Subcutaneous abdominal adipose tissue (tissue), 5 donors: ENCODE measurements around the gene PRTN3.
"Not testable (repeated sequence)": the region's sequence is repeated elsewhere in the genome, so short reads cannot be mapped to it uniquely, and the experiment has no call there.

Source experiments
- H3K27ac ChIP-seq: one replicate; pipeline ENCODE4 v1.7.0; 2013; ENCODE audit warnings: low read depth, mild to moderate bottlenecking, inconsistent platforms, low read length, moderate library complexity
- H3K27me3 ChIP-seq, 5 donors: one replicate each; pipeline ENCODE4 v1.7.0; 2013; ENCODE audit warnings: low read length in 5 of 5, inconsistent platforms in 1 of 5; ENCODE audit not compliant: control insufficient read depth in 5 of 5, insufficient read depth in 4 of 5
- H3K36me3 ChIP-seq, 5 donors: one replicate each; pipeline ENCODE4 v1.7.0; 2013; ENCODE audit warnings: low read length in 5 of 5; ENCODE audit not compliant: control insufficient read depth in 5 of 5, insufficient read depth in 5 of 5
- H3K4me1 ChIP-seq, 5 donors: one replicate each; pipeline ENCODE4 v1.7.0; 2013; ENCODE audit warnings: low read length in 5 of 5, mild to moderate bottlenecking in 3 of 5, moderate library complexity in 1 of 5; ENCODE audit not compliant: control insufficient read depth in 5 of 5, insufficient read depth in 5 of 5
- H3K4me3 ChIP-seq, 5 donors: one replicate each; pipeline ENCODE4 v1.7.0; 2013; ENCODE audit warnings: low read length in 5 of 5, low read depth in 1 of 5
- H3K9ac ChIP-seq, 5 donors: one replicate each; pipeline ENCODE4 v1.7.0; 2013; ENCODE audit warnings: low read length in 5 of 5, mild to moderate bottlenecking in 4 of 5, moderate library complexity in 3 of 5
- H3K9me3 ChIP-seq, 5 donors: one replicate each; pipeline ENCODE4 v1.7.0; 2013; ENCODE audit warnings: low read length in 5 of 5; ENCODE audit not compliant: control insufficient read depth in 5 of 5
- donor health status: healthy.
- donor health status: healthy.
- donor health status: healthy.
- donor health status: healthy.
- donor health status: healthy.

Gene PRTN3

DNA sequence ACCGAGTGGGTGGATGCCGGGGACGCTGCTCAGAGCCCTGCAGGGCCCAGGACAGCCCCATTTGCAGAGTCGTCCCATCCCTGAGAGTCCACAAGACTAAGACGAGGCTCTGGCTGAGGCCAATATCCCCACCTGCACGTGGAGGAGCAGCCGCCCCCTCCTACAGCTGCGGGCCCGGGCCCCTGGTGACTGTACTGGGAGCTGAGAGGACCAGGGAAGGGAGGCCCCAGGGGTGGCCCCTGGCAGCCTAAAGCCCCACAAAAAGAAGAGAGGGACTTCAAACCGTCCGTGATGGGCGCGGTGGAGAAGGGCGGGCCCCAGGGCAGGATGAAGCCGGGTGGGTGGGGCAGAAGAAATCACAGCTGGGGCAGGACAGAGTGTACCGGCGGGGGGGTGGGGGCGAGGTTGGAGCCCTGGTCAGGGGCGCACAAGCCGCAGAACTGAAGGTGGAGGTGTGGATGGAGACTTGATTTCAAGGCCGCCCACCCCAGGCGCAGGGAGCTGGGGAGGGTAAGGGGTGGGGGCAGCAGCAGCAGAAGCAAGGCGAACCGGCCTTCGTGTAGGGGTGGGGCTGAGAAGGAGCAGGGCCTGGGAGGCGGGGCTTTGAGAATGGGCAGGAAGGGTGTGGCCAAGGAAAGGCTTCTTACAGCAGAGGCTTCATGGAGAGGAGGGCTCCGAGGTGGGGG, 31.6 kb downstream of the PRTN3 start:
- no peak overlapping the region for H3K9ac ChIP-seq
- H3K9me3 ChIP-seq = no peaks in the 10 kb centered on the region
- no peak overlapping the region for H3K27ac ChIP-seq
- H3K27me3 ChIP-seq = no peaks in the 10 kb centered on the region
- peaks cover 0 to 65% (median 60%) of the 10 kb centered on the region in 5 donors for H3K36me3 ChIP-seq
- H3K4me1 ChIP-seq = peaks cover 2 to 28% (median 19%) of the 10 kb centered on the region in 5 donors
- H3K4me3 ChIP-seq = no peak overlapping the region

DNA sequence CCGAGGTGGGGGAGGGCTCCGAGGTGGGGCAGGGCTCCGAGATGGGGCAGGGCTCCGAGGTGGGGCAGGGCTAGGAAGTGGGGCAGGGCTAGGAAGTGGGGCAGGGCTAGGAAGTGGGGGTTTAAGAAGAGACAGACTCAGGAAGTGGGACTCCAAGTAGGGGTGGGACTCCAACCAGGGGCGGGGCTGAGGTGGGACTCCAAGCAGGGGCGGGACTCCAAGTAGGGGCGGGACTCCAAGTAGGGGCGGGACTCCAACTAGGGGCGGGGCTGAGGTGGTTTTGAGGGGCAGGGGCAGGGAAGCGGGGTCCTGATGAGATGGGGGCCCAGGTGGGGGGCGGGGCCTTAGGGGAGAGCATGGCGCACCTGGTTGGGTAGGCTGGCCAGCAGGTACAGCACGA, 32.3 kb downstream of the PRTN3 start:
- Histone ChIP-seq H3K4me1 (peaks cover 2 to 28% (median 18%) of the 10 kb centered on the region in 5 donors), H3K36me3 (peaks cover 0 to 58% (median 54%) of the 10 kb centered on the region in 5 donors), H3K9ac (no peak overlapping the region), H3K4me3 (no peak overlapping the region), H3K27me3 (no peaks in the 10 kb centered on the region), H3K27ac (no peak overlapping the region), H3K9me3 (no peaks in the 10 kb centered on the region)

DNA sequence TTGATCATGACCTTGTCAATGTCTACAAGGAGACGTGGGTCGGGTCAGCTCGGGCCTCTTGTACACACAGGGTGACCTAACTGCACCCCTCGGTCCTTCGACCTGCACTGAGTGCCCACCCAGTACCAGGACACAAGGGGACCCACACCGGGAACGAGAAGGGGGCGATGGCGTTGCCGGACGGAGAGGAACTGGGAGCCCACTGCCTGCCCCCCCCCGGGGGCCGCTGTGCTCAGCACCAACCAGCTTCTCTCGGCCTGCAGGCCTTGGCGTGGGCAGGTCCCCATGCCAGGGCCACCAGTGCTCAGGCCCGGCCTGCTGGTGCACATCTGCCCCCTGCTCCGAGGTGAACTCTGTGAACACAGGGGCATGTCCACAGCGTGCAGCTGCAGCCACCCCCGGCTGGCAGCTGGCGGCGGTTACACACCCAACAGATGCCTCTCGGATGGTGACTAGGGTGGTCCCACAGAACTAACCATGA, 32.8 kb downstream of the PRTN3 start:
- H3K9me3 ChIP-seq = no peaks in the 10 kb centered on the region
- no peak overlapping the region for H3K27ac ChIP-seq
- H3K4me1 ChIP-seq = peaks cover 2 to 24% (median 16%) of the 10 kb centered on the region in 5 donors
- H3K27me3 ChIP-seq = no peaks in the 10 kb centered on the region
- no peak overlapping the region for H3K4me3 ChIP-seq
- peaks cover 0 to 53% (median 49%) of the 10 kb centered on the region in 5 donors for H3K36me3 ChIP-seq
- H3K9ac ChIP-seq = no peak overlapping the region

- Histone ChIP-seq H3K27ac (no peak overlapping the region), H3K4me3 (no peak overlapping the region), H3K9me3 (no peaks in the 10 kb centered on the region), H3K9ac (no peak overlapping the region), H3K27me3 (no peaks in the 10 kb centered on the region), H3K36me3 (peaks cover 0 to 64% (median 48%) of the 10 kb centered on the region in 5 donors), H3K4me1 (peaks cover 0 to 11% (median 6%) of the 10 kb centered on the region in 5 donors)
Measured at GRCh38 chr19:875265-875879, 34.6 kb downstream of the PRTN3 start.

DNA sequence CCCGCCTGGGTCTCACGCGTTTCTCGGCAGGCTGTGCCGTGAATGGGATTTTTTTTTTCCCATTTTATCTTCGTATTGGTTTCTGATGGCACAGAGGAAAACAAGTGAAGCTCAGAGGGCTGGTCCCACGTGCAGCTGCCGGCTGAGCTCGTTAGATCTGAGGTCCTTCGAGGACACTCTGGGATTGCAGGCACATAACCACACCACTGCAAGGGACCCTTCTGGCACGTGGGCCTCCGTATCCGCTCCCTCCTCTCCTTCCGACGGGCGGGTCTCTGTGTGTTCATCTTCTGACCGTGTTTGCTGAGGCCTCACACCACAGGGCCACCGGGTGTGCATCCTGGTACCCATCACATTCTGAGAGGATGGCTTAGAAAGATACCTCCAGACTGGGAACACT, 35.3 kb downstream of the PRTN3 start:
- H3K9me3 ChIP-seq = no peaks in the 10 kb centered on the region
- H3K27me3 ChIP-seq = no peaks in the 10 kb centered on the region
- peaks cover 0 to 9% (median 5%) of the 10 kb centered on the region in 5 donors for H3K4me1 ChIP-seq
- no peak overlapping the region for H3K4me3 ChIP-seq
- H3K9ac ChIP-seq = no peak overlapping the region
- peaks cover 0 to 62% (median 45%) of the 10 kb centered on the region in 5 donors for H3K36me3 ChIP-seq
- no peak overlapping the region for H3K27ac ChIP-seq

GRCh38 chr19:876780-877314, 36.0 kb downstream of the PRTN3 start:
- H3K4me1 ChIP-seq = peaks cover 0 to 7% (median 3%) of the 10 kb centered on the region in 5 donors
- H3K9ac ChIP-seq = no peak overlapping the region
- no peaks in the 10 kb centered on the region for H3K27me3 ChIP-seq
- no peak overlapping the region for H3K27ac ChIP-seq
- no peaks in the 10 kb centered on the region for H3K9me3 ChIP-seq
- H3K4me3 ChIP-seq = no peak overlapping the region
- peaks cover 0 to 66% (median 52%) of the 10 kb centered on the region in 5 donors for H3K36me3 ChIP-seq

DNA sequence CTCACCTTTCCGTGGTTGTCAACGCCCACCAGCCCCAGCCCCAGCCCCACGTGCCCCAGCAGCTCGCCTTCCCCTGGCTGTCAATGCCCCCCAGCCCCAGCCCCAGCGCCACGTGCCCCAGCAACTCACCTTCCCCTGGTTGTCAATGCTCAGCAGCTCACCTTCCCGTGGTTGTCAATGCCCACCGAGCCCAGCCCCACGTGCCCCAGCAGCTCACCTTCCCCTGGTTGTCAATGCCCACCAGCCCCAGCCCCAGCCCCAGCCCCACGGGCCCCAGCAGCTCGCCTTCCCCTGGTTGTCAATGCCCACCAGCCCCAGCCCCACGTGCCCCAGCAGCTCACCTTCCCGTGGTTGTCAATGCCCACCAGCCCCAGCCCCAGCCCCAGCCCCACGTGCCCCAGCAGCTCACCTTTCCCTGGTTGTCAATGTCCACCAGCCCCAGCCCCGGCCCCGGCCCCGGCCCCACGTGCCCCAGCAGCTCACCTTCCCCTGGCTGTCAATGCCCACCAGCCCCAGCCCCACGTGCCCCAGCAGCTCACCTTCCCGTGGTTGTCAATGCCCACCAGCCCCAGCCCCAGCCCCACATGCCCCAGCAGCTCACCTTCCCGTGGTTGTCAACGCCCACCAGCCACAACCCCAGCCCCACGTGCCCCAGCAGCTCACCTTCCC, 37.3 kb downstream of the PRTN3 start:
- not testable (repeated sequence) for H3K27me3 ChIP-seq, H3K9ac ChIP-seq, H3K9me3 ChIP-seq, H3K27ac ChIP-seq, H3K4me3 ChIP-seq, H3K4me1 ChIP-seq
- H3K36me3 ChIP-seq = peaks cover 0 to 79% (median 64%) of the 10 kb centered on the region in 5 donors

- H3K9me3 ChIP-seq, H3K9ac ChIP-seq, H3K4me3 ChIP-seq, H3K27me3 ChIP-seq, H3K4me1 ChIP-seq, H3K27ac ChIP-seq: not testable (repeated sequence)
- H3K36me3 ChIP-seq = peaks cover 0 to 82% (median 66%) of the 10 kb centered on the region in 5 donors
Measured at GRCh38 chr19:878751-879561, 38.2 kb downstream of the PRTN3 start.

DNA sequence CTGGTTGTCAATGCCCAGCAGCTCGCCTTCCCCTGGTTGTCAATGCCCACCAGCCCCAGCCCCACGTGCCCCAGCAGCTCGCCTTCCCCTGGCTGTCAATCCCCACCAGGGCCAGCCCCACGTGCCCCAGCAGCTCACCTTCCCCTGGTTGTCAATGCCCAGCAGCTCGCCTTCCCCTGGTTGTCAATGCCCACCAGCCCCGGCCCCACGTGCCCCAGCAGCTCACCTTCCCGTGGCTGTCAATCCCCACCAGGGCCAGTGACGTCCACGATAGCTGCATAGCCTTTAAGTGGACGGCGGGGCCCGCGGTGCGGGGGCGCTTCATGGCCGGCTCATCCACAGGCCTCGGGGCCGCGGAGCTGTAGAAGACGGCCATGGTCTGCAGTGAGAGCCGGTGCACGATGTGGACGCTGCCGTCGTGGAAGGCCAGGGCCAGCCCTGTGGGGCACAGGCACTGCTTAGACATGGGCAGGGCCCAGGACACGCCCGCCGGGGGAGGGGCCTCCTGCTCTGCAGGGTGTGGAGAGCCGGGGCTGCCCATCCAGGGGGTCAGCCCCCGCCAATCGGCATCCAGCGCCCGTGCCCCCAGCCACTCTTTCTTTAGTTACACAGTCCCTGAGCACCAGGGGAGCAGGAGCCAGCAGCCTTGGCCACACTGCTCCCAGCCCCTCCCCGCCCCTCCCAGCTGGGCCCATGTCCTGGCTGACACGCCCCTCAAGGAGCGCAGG, 39.1 kb downstream of the PRTN3 start:
- Histone ChIP-seq H3K36me3 (peaks cover 0 to 84% (median 66%) of the 10 kb centered on the region in 5 donors), H3K9ac (no peak overlapping the region), H3K27me3 (no peaks in the 10 kb centered on the region), H3K27ac (no peak overlapping the region), H3K4me1 (no peaks in the 10 kb centered on the region), H3K4me3 (no peak overlapping the region), H3K9me3 (no peaks in the 10 kb centered on the region)
